GM23338 (cell line): ENCODE measurements around the gene CNNM4. TPM values are rescaled to one million over a fixed set of nuclear protein-coding genes. Genes with fewer than 3 reads are reported as not detected.
"Not testable (repeated sequence)": the region's sequence is repeated elsewhere in the genome, so short reads cannot be mapped to it uniquely, and the experiment has no call there.

Experiments
- ATAC-seq: fragments of 200-7000 bp; cut with Tn5 transposase; 3 replicates; pipeline ENCODE4 v1.9.1; 2020
- DNase-seq: peaks from one replicate; pipeline ENCODE4 v3.0.0-alpha.2; 2015; ENCODE audit warnings: low spot score
- H2AFZ ChIP-seq: fragments of 200-600 bp; sonication (generic); 2 replicates; pipeline ENCODE4 v1.8.0; 2016; ENCODE audit warnings: antibody characterized with exemption, mild to moderate bottlenecking, moderate library complexity
- H3F3A ChIP-seq: fragments of 200-600 bp; sonication (generic); replicated peaks from 2 replicates; pipeline ENCODE4 v1.8.0; 2017; ENCODE audit warnings: antibody characterized with exemption, mixed run types, low read depth
- H3K27ac ChIP-seq: fragments of 200-600 bp; sonication (generic); 2 replicates; pipeline ENCODE4 v1.6.1; 2016; ENCODE audit warnings: low read depth
- H3K27me3 ChIP-seq: fragments of 200-600 bp; sonication (generic); 2 replicates; pipeline ENCODE4 v1.8.0; 2016; ENCODE audit warnings: mild to moderate bottlenecking, mixed run types, moderate library complexity; ENCODE audit not compliant: insufficient read depth
- H3K36me3 ChIP-seq: fragments of 200-600 bp; sonication (generic); 2 replicates; pipeline ENCODE4 v1.8.0; 2016; ENCODE audit warnings: mild to moderate bottlenecking; ENCODE audit not compliant: insufficient read depth
- H3K4me1 ChIP-seq: fragments of 200-600 bp; sonication (generic); 2 replicates; pipeline ENCODE4 v1.8.0; 2016; ENCODE audit warnings: mild to moderate bottlenecking, moderate library complexity; ENCODE audit not compliant: insufficient read depth
- H3K4me2 ChIP-seq: fragments of 200-600 bp; sonication (generic); 2 replicates; pipeline ENCODE4 v1.7.1; 2017; ENCODE audit warnings: mixed run types
- H3K4me3 ChIP-seq: fragments of 200-600 bp; sonication (generic); 2 replicates; pipeline ENCODE4 v1.6.1; 2016; ENCODE audit warnings: mixed run types
- H3K79me2 ChIP-seq: fragments of 200-600 bp; sonication (generic); replicated peaks from 2 replicates; pipeline ENCODE4 v1.8.0; 2017; ENCODE audit warnings: mild to moderate bottlenecking; ENCODE audit not compliant: insufficient read depth
- H3K9me2 ChIP-seq: fragments of 200-600 bp; sonication (generic); 2 replicates; pipeline ENCODE4 v1.8.0; 2017; ENCODE audit not compliant: insufficient read depth
- H4K20me1 ChIP-seq: fragments of 200-600 bp; sonication (generic); replicated peaks from 2 replicates; pipeline ENCODE4 v1.8.0; 2017; ENCODE audit warnings: mild to moderate bottlenecking; ENCODE audit not compliant: insufficient read depth
- H3K27ac Mint-ChIP-seq: 2 replicates; pipeline ENCODE4 v1.8.0; 2020; ENCODE audit warnings: inconsistent platforms, mild to moderate bottlenecking, moderate library complexity, mixed read lengths
- H3K27me3 Mint-ChIP-seq: 3 replicates; pipeline ENCODE4 v1.8.0; 2022; ENCODE audit warnings: low read depth, mild to moderate bottlenecking, moderate library complexity, mixed read lengths, inconsistent platforms; ENCODE audit not compliant: insufficient read depth, poor library complexity
- H3K36me3 Mint-ChIP-seq: 3 replicates; pipeline ENCODE4 v1.8.0; 2021; ENCODE audit warnings: low read depth, mild to moderate bottlenecking, inconsistent platforms, moderate library complexity, mixed read lengths
- H3K4me1 Mint-ChIP-seq: 3 replicates; pipeline ENCODE4 v1.8.0; 2020; ENCODE audit warnings: mild to moderate bottlenecking, inconsistent platforms, mixed read lengths
- H3K4me3 Mint-ChIP-seq: 3 replicates; pipeline ENCODE4 v1.8.0; 2021; ENCODE audit warnings: moderate library complexity, mild to moderate bottlenecking, inconsistent platforms, mixed read lengths
- H3K9me3 Mint-ChIP-seq: 3 replicates; pipeline ENCODE4 v1.8.0; 2020; ENCODE audit warnings: moderate library complexity, mild to moderate bottlenecking, inconsistent platforms, mixed read lengths
- NANOG ChIP-seq: IDR thresholded peaks from 2 replicates; pipeline ENCODE4 v1.6.1; 2016; ENCODE audit warnings: antibody characterized with exemption, borderline replicate concordance
- POLR2AphosphoS5 ChIP-seq: IDR thresholded peaks from 2 replicates; pipeline ENCODE4 v1.6.1; 2016; ENCODE audit warnings: antibody characterized with exemption, low read depth
- STAT1 ChIP-seq: IDR thresholded peaks from one replicate; pipeline ENCODE4 v1.6.1; 2016; ENCODE audit warnings: antibody characterized with exemption; ENCODE audit not compliant: unreplicated experiment
- polyA plus RNA-seq: library from polyadenylated mRNA; unstranded; fragments of >200 nt; fragmentation: Nextera tagmentation; extraction: Ambion mirVana; gene quantifications from 2 replicates; pipeline ENCODE4 v1.2.1, GENCODE V29; 2016
- total RNA-seq: library from RNA; depleted of rRNA; stranded (reverse); fragments of >200 nt; shearing (Covaris generic); gene quantifications from 2 replicates; pipeline ENCODE4 v1.2.3, GENCODE V29; 2014
- TF ChIP-seq, protein P1 (sequence below): fragments of 250-450 bp; sonication (Bioruptor Pico); IDR thresholded peaks from 2 replicates; pipeline ENCODE4 v1.5.0; 2020; ENCODE audit warnings: mild to moderate bottlenecking, moderate library complexity
- TF ChIP-seq, protein P2 (sequence below): IDR thresholded peaks from 2 replicates; pipeline ENCODE4 v1.6.1; 2016; ENCODE audit warnings: antibody characterized with exemption
- TF ChIP-seq, protein P3 (sequence below), 2 experiments: fragments of 200-600 bp in 1 of 2; sonication (generic) in 1 of 2; conservative IDR thresholded peaks; 2 replicates each; pipeline versions ENCODE4 v1.5.1 to v1.6.1; 2016 to 2017; ENCODE audit warnings: antibody characterized with exemption in 2 of 2, low read depth in 2 of 2, mild to moderate bottlenecking in 2 of 2, moderate library complexity in 1 of 2

Gene CNNM4
- total and polyA plus RNA-seq, 2 experiments from 2014 or later: 2.9 to 12.9 TPM

DNA sequence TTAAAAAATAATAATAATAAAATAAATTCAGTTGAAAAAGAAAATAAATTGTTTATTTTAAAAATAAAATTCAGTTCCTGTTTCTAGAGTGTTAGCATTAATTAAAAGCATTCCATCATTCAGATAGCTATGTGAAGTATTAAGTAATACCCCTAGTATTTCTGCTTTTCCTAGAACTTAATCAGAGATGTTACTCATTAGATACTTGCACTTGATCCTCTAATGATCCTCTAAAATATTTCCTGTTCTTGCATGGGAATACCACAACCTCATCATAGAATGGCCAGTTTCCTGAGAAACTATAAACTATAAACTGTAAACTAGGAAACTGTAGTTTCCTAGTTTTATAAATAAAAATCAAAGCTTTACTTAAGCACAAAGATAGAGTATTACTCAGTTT is 44.3 kb downstream of the CNNM4 start (continued):
- TF ChIP-seq, protein P1, sequence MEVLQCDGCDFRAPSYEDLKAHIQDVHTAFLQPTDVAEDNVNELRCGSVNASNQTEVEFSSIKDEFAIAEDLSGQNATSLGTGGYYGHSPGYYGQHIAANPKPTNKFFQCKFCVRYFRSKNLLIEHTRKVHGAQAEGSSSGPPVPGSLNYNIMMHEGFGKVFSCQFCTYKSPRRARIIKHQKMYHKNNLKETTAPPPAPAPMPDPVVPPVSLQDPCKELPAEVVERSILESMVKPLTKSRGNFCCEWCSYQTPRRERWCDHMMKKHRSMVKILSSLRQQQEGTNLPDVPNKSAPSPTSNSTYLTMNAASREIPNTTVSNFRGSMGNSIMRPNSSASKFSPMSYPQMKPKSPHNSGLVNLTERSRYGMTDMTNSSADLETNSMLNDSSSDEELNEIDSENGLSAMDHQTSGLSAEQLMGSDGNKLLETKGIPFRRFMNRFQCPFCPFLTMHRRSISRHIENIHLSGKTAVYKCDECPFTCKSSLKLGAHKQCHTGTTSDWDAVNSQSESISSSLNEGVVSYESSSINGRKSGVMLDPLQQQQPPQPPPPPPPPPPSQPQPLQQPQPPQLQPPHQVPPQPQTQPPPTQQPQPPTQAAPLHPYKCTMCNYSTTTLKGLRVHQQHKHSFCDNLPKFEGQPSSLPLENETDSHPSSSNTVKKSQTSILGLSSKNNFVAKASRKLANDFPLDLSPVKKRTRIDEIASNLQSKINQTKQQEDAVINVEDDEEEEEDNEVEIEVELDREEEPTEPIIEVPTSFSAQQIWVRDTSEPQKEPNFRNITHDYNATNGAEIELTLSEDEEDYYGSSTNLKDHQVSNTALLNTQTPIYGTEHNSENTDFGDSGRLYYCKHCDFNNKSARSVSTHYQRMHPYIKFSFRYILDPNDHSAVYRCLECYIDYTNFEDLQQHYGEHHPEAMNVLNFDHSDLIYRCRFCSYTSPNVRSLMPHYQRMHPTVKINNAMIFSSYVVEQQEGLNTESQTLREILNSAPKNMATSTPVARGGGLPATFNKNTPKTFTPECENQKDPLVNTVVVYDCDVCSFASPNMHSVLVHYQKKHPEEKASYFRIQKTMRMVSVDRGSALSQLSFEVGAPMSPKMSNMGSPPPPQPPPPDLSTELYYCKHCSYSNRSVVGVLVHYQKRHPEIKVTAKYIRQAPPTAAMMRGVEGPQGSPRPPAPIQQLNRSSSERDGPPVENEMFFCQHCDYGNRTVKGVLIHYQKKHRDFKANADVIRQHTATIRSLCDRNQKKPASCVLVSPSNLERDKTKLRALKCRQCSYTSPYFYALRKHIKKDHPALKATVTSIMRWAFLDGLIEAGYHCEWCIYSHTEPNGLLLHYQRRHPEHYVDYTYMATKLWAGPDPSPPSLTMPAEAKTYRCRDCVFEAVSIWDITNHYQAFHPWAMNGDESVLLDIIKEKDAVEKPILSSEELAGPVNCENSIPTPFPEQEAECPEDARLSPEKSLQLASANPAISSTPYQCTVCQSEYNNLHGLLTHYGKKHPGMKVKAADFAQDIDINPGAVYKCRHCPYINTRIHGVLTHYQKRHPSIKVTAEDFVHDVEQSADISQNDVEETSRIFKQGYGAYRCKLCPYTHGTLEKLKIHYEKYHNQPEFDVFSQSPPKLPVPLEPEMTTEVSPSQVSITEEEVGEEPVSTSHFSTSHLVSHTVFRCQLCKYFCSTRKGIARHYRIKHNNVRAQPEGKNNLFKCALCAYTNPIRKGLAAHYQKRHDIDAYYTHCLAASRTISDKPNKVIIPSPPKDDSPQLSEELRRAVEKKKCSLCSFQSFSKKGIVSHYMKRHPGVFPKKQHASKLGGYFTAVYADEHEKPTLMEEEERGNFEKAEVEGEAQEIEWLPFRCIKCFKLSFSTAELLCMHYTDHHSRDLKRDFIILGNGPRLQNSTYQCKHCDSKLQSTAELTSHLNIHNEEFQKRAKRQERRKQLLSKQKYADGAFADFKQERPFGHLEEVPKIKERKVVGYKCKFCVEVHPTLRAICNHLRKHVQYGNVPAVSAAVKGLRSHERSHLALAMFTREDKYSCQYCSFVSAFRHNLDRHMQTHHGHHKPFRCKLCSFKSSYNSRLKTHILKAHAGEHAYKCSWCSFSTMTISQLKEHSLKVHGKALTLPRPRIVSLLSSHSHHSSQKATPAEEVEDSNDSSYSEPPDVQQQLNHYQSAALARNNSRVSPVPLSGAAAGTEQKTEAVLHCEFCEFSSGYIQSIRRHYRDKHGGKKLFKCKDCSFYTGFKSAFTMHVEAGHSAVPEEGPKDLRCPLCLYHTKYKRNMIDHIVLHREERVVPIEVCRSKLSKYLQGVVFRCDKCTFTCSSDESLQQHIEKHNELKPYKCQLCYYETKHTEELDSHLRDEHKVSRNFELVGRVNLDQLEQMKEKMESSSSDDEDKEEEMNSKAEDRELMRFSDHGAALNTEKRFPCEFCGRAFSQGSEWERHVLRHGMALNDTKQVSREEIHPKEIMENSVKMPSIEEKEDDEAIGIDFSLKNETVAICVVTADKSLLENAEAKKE (CRISPR knock-in tag): no peak
- TF ChIP-seq STAT1 (no peak), NANOG (no peak), POLR2AphosphoS5 (no peak)
- TF ChIP-seq, protein P2, sequence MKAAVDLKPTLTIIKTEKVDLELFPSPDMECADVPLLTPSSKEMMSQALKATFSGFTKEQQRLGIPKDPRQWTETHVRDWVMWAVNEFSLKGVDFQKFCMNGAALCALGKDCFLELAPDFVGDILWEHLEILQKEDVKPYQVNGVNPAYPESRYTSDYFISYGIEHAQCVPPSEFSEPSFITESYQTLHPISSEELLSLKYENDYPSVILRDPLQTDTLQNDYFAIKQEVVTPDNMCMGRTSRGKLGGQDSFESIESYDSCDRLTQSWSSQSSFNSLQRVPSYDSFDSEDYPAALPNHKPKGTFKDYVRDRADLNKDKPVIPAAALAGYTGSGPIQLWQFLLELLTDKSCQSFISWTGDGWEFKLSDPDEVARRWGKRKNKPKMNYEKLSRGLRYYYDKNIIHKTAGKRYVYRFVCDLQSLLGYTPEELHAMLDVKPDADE: no peak
- TF ChIP-seq, protein P3, sequence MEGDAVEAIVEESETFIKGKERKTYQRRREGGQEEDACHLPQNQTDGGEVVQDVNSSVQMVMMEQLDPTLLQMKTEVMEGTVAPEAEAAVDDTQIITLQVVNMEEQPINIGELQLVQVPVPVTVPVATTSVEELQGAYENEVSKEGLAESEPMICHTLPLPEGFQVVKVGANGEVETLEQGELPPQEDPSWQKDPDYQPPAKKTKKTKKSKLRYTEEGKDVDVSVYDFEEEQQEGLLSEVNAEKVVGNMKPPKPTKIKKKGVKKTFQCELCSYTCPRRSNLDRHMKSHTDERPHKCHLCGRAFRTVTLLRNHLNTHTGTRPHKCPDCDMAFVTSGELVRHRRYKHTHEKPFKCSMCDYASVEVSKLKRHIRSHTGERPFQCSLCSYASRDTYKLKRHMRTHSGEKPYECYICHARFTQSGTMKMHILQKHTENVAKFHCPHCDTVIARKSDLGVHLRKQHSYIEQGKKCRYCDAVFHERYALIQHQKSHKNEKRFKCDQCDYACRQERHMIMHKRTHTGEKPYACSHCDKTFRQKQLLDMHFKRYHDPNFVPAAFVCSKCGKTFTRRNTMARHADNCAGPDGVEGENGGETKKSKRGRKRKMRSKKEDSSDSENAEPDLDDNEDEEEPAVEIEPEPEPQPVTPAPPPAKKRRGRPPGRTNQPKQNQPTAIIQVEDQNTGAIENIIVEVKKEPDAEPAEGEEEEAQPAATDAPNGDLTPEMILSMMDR (conservative IDR thresholded peaks at IDR 0.05; ENCODE audit: low read depth in 2 of 2): no peak

DNA sequence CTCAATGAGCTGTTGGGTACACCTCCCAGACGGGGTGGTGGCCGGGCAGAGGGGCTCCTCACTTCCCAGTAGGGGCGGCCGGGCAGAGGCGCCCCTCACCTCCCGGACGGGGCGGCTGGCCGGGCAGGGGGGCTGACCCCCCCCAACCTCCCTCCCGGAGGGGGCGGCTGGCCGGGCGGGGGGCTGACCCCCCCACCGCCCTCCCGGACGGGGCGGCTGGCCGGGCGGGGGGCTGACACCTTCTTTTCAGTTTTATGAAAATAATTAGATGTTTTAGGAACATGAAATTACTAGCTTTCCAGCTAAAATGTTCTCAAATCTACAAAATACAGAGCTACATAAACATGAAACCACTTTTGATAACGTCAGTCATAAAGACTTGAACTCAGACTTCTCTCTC is 45.2 kb downstream of the CNNM4 start:
- not testable (repeated sequence) for H3K4me1 ChIP-seq, H3K4me2 ChIP-seq, H3K27me3 ChIP-seq, H3K4me3 ChIP-seq, H3K27me3 Mint-ChIP-seq, H2AFZ ChIP-seq, ATAC-seq, H3K9me2 ChIP-seq, H3F3A ChIP-seq, H3K4me1 Mint-ChIP-seq, H4K20me1 ChIP-seq, H3K27ac Mint-ChIP-seq, H3K27ac ChIP-seq, H3K79me2 ChIP-seq, H3K36me3 ChIP-seq, DNase-seq, H3K4me3 Mint-ChIP-seq, H3K9me3 Mint-ChIP-seq
- H3K36me3 Mint-ChIP-seq: peaks cover 13% of the 10 kb centered on the region; the same call in 2 of the 3 replicates
